Measurements from ENCODE around the gene RASL10B.

DNA sequence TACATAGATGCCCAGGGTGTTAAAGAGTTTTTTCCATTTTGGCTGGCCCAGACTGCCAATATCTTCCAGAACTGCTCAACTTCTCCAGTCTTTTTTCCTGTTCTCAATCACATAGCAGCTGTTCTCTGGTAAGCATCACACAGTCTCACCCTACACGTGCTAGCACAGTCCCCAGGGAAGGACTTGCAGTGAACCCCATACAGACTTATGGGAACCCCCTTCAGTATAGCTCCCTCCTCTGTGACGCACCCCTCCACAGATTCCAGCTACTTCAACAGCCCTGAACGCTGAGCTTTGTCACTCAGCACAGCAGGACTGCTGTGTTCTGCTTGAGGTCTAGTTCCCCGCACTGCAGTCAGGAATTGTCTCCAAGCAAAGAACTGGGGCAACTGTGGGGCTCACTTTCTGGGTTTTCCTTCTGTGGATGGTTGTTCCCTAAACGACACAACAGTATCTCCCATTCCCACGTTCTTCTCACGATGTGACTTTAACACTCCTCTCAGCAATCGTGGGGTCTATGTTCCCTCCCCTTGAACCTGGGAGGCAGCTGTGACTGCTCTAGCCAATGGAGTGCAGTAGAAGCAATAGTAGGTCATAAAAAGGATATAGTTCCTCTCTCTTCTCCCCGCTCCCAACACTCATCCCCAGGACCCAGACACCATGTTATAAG, 60.4 kb downstream of the RASL10B start:
- TF ChIP-seq, protein P1, sequence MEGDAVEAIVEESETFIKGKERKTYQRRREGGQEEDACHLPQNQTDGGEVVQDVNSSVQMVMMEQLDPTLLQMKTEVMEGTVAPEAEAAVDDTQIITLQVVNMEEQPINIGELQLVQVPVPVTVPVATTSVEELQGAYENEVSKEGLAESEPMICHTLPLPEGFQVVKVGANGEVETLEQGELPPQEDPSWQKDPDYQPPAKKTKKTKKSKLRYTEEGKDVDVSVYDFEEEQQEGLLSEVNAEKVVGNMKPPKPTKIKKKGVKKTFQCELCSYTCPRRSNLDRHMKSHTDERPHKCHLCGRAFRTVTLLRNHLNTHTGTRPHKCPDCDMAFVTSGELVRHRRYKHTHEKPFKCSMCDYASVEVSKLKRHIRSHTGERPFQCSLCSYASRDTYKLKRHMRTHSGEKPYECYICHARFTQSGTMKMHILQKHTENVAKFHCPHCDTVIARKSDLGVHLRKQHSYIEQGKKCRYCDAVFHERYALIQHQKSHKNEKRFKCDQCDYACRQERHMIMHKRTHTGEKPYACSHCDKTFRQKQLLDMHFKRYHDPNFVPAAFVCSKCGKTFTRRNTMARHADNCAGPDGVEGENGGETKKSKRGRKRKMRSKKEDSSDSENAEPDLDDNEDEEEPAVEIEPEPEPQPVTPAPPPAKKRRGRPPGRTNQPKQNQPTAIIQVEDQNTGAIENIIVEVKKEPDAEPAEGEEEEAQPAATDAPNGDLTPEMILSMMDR (conservative IDR thresholded peaks at IDR 0.05; ENCODE audit: low read length): no peak
- no peak for TF ChIP-seq EZH2phosphoT487 (IDR thresholded peaks at IDR 0.05; ENCODE audit: borderline replicate concordance)
